BLaER1 treated with 17β-estradiol and CSF1 and Interleukin-3, amounts not matched to agents 10 nM and 100 nM (cell line): ENCODE data around the gene PTPRS.
A peak's percentile ranks its signal among the peaks of the same experiment; 100 is the strongest.

Source experiments
- H3K27ac ChIP-seq, 11 experiments: shearing (Covaris generic); formaldehyde crosslinking; 2 replicates each; pipeline ENCODE4 v1.8.1; 2022
- H3K27me3 ChIP-seq, 11 experiments: shearing (Covaris generic); formaldehyde crosslinking; 2 replicates each; pipeline ENCODE4 v1.8.1; 2022
- H3K36me3 ChIP-seq, 11 experiments: shearing (Covaris generic); formaldehyde crosslinking; 2 replicates each; pipeline ENCODE4 v1.8.1; 2022
- H3K4me1 ChIP-seq, 10 experiments: shearing (Covaris generic); formaldehyde crosslinking; 2 replicates each; pipeline ENCODE4 v1.8.1; 2022
- H3K4me2 ChIP-seq, 11 experiments: shearing (Covaris generic); formaldehyde crosslinking; 2 replicates each; pipeline ENCODE4 v1.8.1; 2022
- H3K4me3 ChIP-seq, 10 experiments: shearing (Covaris generic); formaldehyde crosslinking; 2 replicates each; pipeline ENCODE4 v1.8.1; 2022
- H3K9ac ChIP-seq, 11 experiments: shearing (Covaris generic); formaldehyde crosslinking; 2 replicates each; pipeline ENCODE4 v1.8.1; 2022
- H3K9me3 ChIP-seq, 11 experiments: shearing (Covaris generic); formaldehyde crosslinking; replicated peaks in 1 of 11; 2 replicates each; pipeline ENCODE4 v1.8.1; 2022
- H4K20me1 ChIP-seq, 11 experiments: shearing (Covaris generic); formaldehyde crosslinking; 2 replicates each; pipeline ENCODE4 v1.8.1; 2022
- Cebpa-rat ChIP-seq, 11 experiments: shearing (Covaris generic); IDR thresholded peaks; 2 replicates each; pipeline ENCODE4 v1.8.1; 2022

The PTPRS gene

GRCh38 chr19:5345895-5346386, 5.3 kb upstream of the PTPRS start:
- Histone ChIP-seq H3K36me3 (no peaks in the 10 kb centered on the region), H3K9ac (no peak overlapping the region), H3K4me1 (peaks cover 7 to 20% (median 11%) of the 10 kb centered on the region in 10 experiments; a peak in 19 of 20 replicates), H3K27me3 (peaks cover 14 to 35% (median 21%) of the 10 kb centered on the region in 11 experiments), H4K20me1 (peaks cover 0 to 18% (median 0%) of the 10 kb centered on the region in 11 experiments; a peak in 6 of 22 replicates), H3K4me3 (no peak overlapping the region), H3K9me3 (peaks cover 0 to 10% (median 0%) of the 10 kb centered on the region in 11 experiments; a peak in 5 of 22 replicates), H3K27ac (no peak overlapping the region), H3K4me2 (peak overlapping the region in 10 of 11 experiments; percentile 4 to 56 (median 36); a peak in 17 of 22 replicates)
- no peak for TF ChIP-seq Cebpa-rat (IDR thresholded peaks at IDR 0.05)

GRCh38 chr19:5343848-5344247, 3.2 kb upstream of the PTPRS start:
- H3K4me3 ChIP-seq, result no peak overlapping the region
- no peak overlapping the region for H3K27ac ChIP-seq
- peaks cover 0 to 35% (median 11%) of the 10 kb centered on the region in 11 experiments; a peak in 14 of 22 replicates for H4K20me1 ChIP-seq
- no peaks in the 10 kb centered on the region for H3K36me3 ChIP-seq
- peaks cover 20 to 32% (median 26%) of the 10 kb centered on the region in 10 experiments for H3K4me1 ChIP-seq
- no peak for TF ChIP-seq Cebpa-rat (IDR thresholded peaks at IDR 0.05)
- H3K9ac ChIP-seq, result no peak overlapping the region
- H3K27me3 ChIP-seq, result peaks cover 35 to 56% (median 42%) of the 10 kb centered on the region in 11 experiments
- H3K9me3 ChIP-seq, result peaks cover 0 to 10% (median 0%) of the 10 kb centered on the region in 11 experiments; a peak in 5 of 22 replicates
- no peak overlapping the region for H3K4me2 ChIP-seq

DNA sequence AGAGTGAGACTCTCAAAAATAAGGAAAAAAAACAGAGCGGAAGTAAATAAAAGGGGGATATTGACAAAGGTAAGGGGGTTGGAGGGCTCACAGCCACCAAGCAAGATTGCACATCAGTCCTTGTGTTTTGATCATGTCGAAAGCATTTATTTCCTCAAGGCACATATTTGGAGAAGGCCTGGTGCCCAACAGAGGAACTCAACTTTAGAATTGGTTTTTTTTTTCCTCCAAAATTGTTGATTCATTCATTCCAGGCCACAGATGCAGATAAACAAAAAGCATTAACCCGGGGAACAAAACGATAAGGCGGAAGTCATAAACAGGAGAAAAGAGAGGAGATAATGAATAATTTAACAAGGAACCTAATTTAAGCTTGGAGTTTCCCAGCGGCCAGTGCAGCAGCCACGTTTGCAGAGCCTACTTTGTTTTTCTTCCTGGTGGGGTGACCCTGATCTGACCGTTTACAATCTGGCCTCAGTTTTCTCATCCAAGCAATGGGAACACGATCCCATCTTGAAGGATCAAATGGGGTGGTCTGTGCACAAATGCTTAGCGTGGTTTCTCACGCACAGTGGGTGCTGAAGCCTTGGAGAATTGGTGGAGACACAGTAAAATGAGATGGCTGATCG, 2.1 kb upstream of the PTPRS start:
- Histone ChIP-seq H3K36me3 (no peaks in the 10 kb centered on the region), H3K4me2 (no peak overlapping the region), H3K9ac (no peak overlapping the region), H3K27ac (no peak overlapping the region), H3K9me3 (peaks cover 0 to 6% (median 0%) of the 10 kb centered on the region in 11 experiments; a peak in 5 of 22 replicates), H3K4me1 (peaks cover 30 to 41% (median 36%) of the 10 kb centered on the region in 10 experiments), H4K20me1 (peaks cover 0 to 44% (median 17%) of the 10 kb centered on the region in 11 experiments; a peak in 15 of 22 replicates), H3K4me3 (no peak overlapping the region), H3K27me3 (peaks cover 47 to 68% (median 54%) of the 10 kb centered on the region in 11 experiments)
- TF ChIP-seq Cebpa-rat (IDR thresholded peaks at IDR 0.05), result no peak

DNA sequence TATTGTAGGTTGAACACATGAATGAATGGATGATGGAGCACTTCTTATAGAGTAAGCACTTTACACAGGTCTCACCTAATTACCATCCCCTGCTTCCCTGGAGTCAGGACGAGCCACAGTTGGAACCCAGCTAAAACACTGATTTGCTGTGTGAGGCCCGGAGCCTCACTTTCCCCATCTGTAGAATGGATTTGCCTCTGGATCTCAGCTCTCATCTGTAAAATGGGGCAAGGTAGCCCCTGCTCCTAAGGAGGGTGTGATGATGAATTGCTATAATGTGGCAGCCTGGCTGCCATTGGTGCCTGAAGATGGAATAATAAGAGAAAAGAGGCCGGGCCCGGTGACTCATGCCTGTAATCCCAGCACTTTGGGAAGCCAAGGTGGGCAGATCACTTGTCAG, 1.4 kb upstream of the PTPRS start:
- peaks cover 31 to 48% (median 41%) of the 10 kb centered on the region in 10 experiments for H3K4me1 ChIP-seq
- no peak overlapping the region for H3K4me2 ChIP-seq
- no peak overlapping the region for H3K4me3 ChIP-seq
- H3K9ac ChIP-seq, result no peak overlapping the region
- H3K9me3 ChIP-seq, result no peaks in the 10 kb centered on the region
- peaks cover 0 to 51% (median 24%) of the 10 kb centered on the region in 11 experiments; a peak in 16 of 22 replicates for H4K20me1 ChIP-seq
- H3K27me3 ChIP-seq, result peaks cover 54 to 75% (median 61%) of the 10 kb centered on the region in 11 experiments
- H3K36me3 ChIP-seq, result no peaks in the 10 kb centered on the region
- TF ChIP-seq Cebpa-rat (IDR thresholded peaks at IDR 0.05), result no peak
- H3K27ac ChIP-seq, result no peak overlapping the region

DNA sequence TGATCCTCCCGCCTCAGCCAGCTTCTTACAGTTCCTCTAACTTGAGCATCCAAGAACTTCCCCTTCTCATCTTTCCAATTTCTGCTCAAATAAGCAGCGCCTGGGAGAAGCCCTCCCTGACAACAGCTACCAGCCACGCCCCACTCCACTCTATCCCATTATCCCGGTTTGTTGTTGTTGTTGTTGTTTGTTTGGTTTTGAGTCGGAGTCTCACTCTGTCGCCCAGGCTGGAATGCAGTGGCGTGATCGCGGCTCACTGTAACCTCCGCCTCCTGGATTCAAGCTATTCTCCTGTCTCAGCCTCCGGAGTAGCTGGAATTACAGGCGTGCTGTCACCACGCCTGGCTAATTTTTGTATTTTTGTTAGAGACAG, 822 bp upstream of the PTPRS start:
- no peak overlapping the region for H3K9ac ChIP-seq
- no peak overlapping the region for H3K27ac ChIP-seq
- peaks cover 32 to 52% (median 43%) of the 10 kb centered on the region in 10 experiments for H3K4me1 ChIP-seq
- no peak for TF ChIP-seq Cebpa-rat (IDR thresholded peaks at IDR 0.05)
- peaks cover 0 to 54% (median 26%) of the 10 kb centered on the region in 11 experiments; a peak in 16 of 22 replicates for H4K20me1 ChIP-seq
- no peak overlapping the region for H3K4me3 ChIP-seq
- peaks cover 59 to 77% (median 66%) of the 10 kb centered on the region in 11 experiments for H3K27me3 ChIP-seq
- no peaks in the 10 kb centered on the region for H3K36me3 ChIP-seq
- H3K4me2 ChIP-seq, result no peak overlapping the region
- no peaks in the 10 kb centered on the region for H3K9me3 ChIP-seq

- peaks cover 0 to 61% (median 33%) of the 10 kb centered on the region in 11 experiments; a peak in 16 of 22 replicates for H4K20me1 ChIP-seq
- H3K9me3 ChIP-seq, result no peaks in the 10 kb centered on the region
- peak overlapping the region; percentile 21 to 67 (median 51); a peak in 18 of 20 replicates for H3K4me3 ChIP-seq
- H3K4me2 ChIP-seq, result peak overlapping the region; percentile 71 to 91 (median 80)
- H3K9ac ChIP-seq, result peak overlapping the region in 5 of 11 experiments; percentile 22 to 54 (median 46); a peak in 3 of 22 replicates
- H3K36me3 ChIP-seq, result no peaks in the 10 kb centered on the region
- no peak for TF ChIP-seq Cebpa-rat (IDR thresholded peaks at IDR 0.05)
- peaks cover 30 to 57% (median 48%) of the 10 kb centered on the region in 10 experiments for H3K4me1 ChIP-seq
- peaks cover 73 to 83% (median 80%) of the 10 kb centered on the region in 11 experiments for H3K27me3 ChIP-seq
- H3K27ac ChIP-seq, result no peak overlapping the region
These were observed 519 bp downstream of the PTPRS start for GRCh38 chr19:5339950-5340636.

- H3K4me3 ChIP-seq, result peak overlapping the region; percentile 21 to 67 (median 51); a peak in 18 of 20 replicates
- peak overlapping the region in 5 of 11 experiments; percentile 22 to 64 (median 46); a peak in 4 of 22 replicates for H3K9ac ChIP-seq
- H4K20me1 ChIP-seq, result peaks cover 0 to 68% (median 34%) of the 10 kb centered on the region in 11 experiments; a peak in 17 of 22 replicates
- peaks cover 80 to 90% (median 87%) of the 10 kb centered on the region in 11 experiments for H3K27me3 ChIP-seq
- no peaks in the 10 kb centered on the region for H3K36me3 ChIP-seq
- no peaks in the 10 kb centered on the region for H3K9me3 ChIP-seq
- peaks cover 32 to 64% (median 55%) of the 10 kb centered on the region in 10 experiments for H3K4me1 ChIP-seq
- H3K27ac ChIP-seq, result peak overlapping the region in 2 of 11 experiments; percentile 54 to 56; a peak in 2 of 22 replicates
- TF ChIP-seq Cebpa-rat (IDR thresholded peaks at IDR 0.05), result no peak
- peak overlapping the region; percentile 71 to 91 (median 80) for H3K4me2 ChIP-seq
These were observed 1.2 kb downstream of the PTPRS start for GRCh38 chr19:5339198-5339949.

DNA sequence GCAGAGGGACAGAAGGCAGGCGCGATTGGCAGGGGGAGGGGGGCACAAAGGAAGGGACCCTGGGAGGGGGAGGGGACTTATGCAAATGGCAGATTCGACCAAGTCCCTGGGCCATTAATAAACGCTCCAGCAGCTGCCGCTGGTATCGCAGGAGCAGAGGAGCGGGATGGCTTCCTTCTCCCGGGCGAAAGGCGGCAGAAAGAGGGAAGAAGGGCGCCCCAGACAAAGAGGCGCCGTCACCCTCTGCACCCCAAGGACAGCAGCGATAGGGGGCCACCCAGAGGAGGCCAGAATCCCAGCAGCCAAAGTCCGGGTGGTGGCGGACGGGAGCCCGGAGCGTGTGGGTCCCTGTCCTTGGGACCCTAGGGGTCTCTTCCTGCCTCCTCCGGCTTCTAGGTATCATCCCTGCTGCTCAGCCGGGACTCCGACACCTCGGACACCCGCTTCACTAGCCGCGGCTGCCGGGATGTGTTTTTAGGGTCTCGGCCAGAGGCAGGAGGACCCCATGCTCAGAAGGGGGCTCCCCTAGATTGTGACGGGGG, 1.9 kb downstream of the PTPRS start:
- Histone ChIP-seq H3K27ac (peak overlapping the region in 2 of 11 experiments; percentile 54 to 56; a peak in 2 of 22 replicates), H3K4me2 (peak overlapping the region; percentile 71 to 91 (median 80)), H3K4me3 (peak overlapping the region in 8 of 10 experiments; percentile 47 to 67 (median 53); a peak in 15 of 20 replicates), H3K9me3 (no peaks in the 10 kb centered on the region), H3K36me3 (no peaks in the 10 kb centered on the region), H4K20me1 (peaks cover 0 to 75% (median 34%) of the 10 kb centered on the region in 11 experiments; a peak in 17 of 22 replicates), H3K4me1 (peaks cover 32 to 68% (median 55%) of the 10 kb centered on the region in 10 experiments), H3K9ac (peak overlapping the region in 4 of 11 experiments; percentile 43 to 64 (median 54); a peak in 4 of 22 replicates), H3K27me3 (peaks cover 87 to 96% (median 93%) of the 10 kb centered on the region in 11 experiments)
- TF ChIP-seq Cebpa-rat (IDR thresholded peaks at IDR 0.05), result no peak
